HEK293T (cell line): ENCODE measurements around the gene RNF183.
"Not testable (repeated sequence)": the region's sequence is repeated elsewhere in the genome, so short reads cannot be mapped to it uniquely, and the experiment has no call there.

Source experiments
- CTCF ChIA-PET: fragments of 350-600 bp; formaldehyde crosslinking; extraction: SDS; loops from one replicate; lab custom pipeline; 2021; ENCODE audit warnings: antibody characterized with exemption, inconsistent platforms; lab: Yijun Ruan, JAX
- POLR2A ChIA-PET: fragments of 350-600 bp; formaldehyde crosslinking; extraction: SDS; loops from one replicate; lab custom pipeline; 2020; ENCODE audit warnings: antibody characterized with exemption, inconsistent platforms; lab: Yijun Ruan, JAX
- DNase-seq: peaks from one replicate; pipeline ENCODE4 v3.0.0; 2012; ENCODE audit warnings: mixed read lengths; ENCODE audit errors: extremely low spot score
- BHLHE40 ChIP-seq: fragments of 450-650 bp; IDR thresholded peaks from 2 replicates; pipeline ENCODE4 v1.6.1; 2016; ENCODE audit warnings: mild to moderate bottlenecking, moderate library complexity, borderline replicate concordance
- CTBP1 ChIP-seq: fragments of 450-650 bp; IDR thresholded peaks from 2 replicates; pipeline ENCODE4 v1.6.1; 2016; ENCODE audit warnings: borderline replicate concordance
- ELF4 ChIP-seq: fragments of 450-650 bp; IDR thresholded peaks from 2 replicates; pipeline ENCODE4 v1.6.1; 2017; ENCODE audit warnings: antibody characterized with exemption
- FOXA1 ChIP-seq: fragments of 450-650 bp; IDR thresholded peaks from 2 replicates; pipeline ENCODE4 v1.6.1; 2016; ENCODE audit warnings: mild to moderate bottlenecking
- FOXK2 ChIP-seq: fragments of 450-650 bp; IDR thresholded peaks from 2 replicates; pipeline ENCODE4 v1.6.1; 2016; ENCODE audit warnings: mild to moderate bottlenecking
- FOXM1 ChIP-seq: fragments of 450-650 bp; IDR thresholded peaks from 2 replicates; pipeline ENCODE4 v1.6.1; 2017; ENCODE audit warnings: mild to moderate bottlenecking, borderline replicate concordance
- HDGF ChIP-seq: fragments of 450-650 bp; IDR thresholded peaks from 2 replicates; pipeline ENCODE4 v1.6.1; 2017; ENCODE audit warnings: antibody characterized with exemption, borderline replicate concordance
- L3MBTL2 ChIP-seq: fragments of 450-650 bp; conservative IDR thresholded peaks from 2 replicates; pipeline ENCODE4 v1.6.1; 2016; ENCODE audit warnings: mild to moderate bottlenecking
- LEF1 ChIP-seq: fragments of 450-650 bp; IDR thresholded peaks from 2 replicates; pipeline ENCODE4 v1.6.1; 2017; ENCODE audit warnings: mild to moderate bottlenecking, borderline replicate concordance
- NFRKB ChIP-seq: fragments of 450-650 bp; IDR thresholded peaks from 2 replicates; pipeline ENCODE4 v1.6.1; 2016; ENCODE audit warnings: mild to moderate bottlenecking, moderate library complexity
- PKNOX1 ChIP-seq: fragments of 450-650 bp; IDR thresholded peaks from 2 replicates; pipeline ENCODE4 v1.6.1; 2016
- SP1 ChIP-seq: fragments of 450-650 bp; IDR thresholded peaks from 2 replicates; pipeline ENCODE4 v1.6.1; 2017
- SUZ12 ChIP-seq: fragments of 450-650 bp; IDR thresholded peaks from 2 replicates; pipeline ENCODE4 v1.6.1; 2016; ENCODE audit warnings: mild to moderate bottlenecking
- TARDBP ChIP-seq: fragments of 450-650 bp; IDR thresholded peaks from 2 replicates; pipeline ENCODE4 v1.6.1; 2016
- ZNF384 ChIP-seq: fragments of 450-650 bp; IDR thresholded peaks from 2 replicates; pipeline ENCODE4 v1.6.1; 2016

RNF183 gene

GRCh38 chr9:113250807-113251206 is 52.4 kb downstream of the RNF183 start:
- DNase-seq = no peak
- ChIA-PET POLR2A (no interaction called here), CTCF (no interaction called here)
- TF ChIP-seq ZNF384 (no peak), LEF1 (no peak), ELF4 (no peak), FOXK2 (no peak), SUZ12 (no peak), FOXM1 (no peak), HDGF (no peak), SP1 (no peak), L3MBTL2 (no peak), FOXA1 (no peak), NFRKB (no peak)

DNA sequence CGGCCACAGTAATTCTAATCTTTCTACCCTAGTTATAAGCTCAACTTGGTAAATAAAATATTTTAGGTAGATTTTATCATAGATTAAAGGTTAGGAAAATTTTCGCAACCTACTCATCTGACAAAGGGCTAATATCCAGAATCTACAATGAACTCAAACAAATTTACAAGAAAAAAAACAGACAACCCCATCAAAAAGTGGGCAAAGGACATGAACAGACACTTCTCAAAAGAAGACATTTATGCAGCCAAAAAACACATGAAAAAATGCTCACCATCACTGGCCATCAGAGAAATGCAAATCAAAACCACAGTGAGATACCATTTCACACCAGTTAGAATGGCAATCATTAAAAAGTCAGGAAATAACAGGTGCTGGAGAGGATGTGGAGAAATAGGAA is 53.5 kb downstream of the RNF183 start:
- POLR2A ChIA-PET, CTCF ChIA-PET: not testable (repeated sequence)

GRCh38 chr9:113247640-113248039 is 55.5 kb downstream of the RNF183 start:
- no peak for DNase-seq
- POLR2A ChIA-PET = no interaction called here
- CTCF ChIA-PET = no interaction called here
- TF ChIP-seq SP1 = no peak
- TF ChIP-seq FOXM1 = no peak
- no peak for TF ChIP-seq ELF4
- TF ChIP-seq SUZ12 = no peak
- no peak for TF ChIP-seq CTBP1
- TF ChIP-seq BHLHE40 = no peak
- TF ChIP-seq HDGF = no peak
- TF ChIP-seq FOXA1 = no peak
- no peak for TF ChIP-seq TARDBP
- TF ChIP-seq ZNF384 = no peak
- TF ChIP-seq PKNOX1 = no peak
- no peak for TF ChIP-seq LEF1

More for the DNA sequence above, 53.5 kb downstream of the RNF183 start:
- DNase-seq = not testable (repeated sequence)
